ENCODE measurements around the gene IL20RA. TPM values are rescaled to one million over a fixed set of nuclear protein-coding genes. Genes with fewer than 3 reads are reported as not detected.
"Not testable (repeated sequence)": the region's sequence is repeated elsewhere in the genome, so short reads cannot be mapped to it uniquely, and the experiment has no call there.

Gene IL20RA
- total and polyA plus RNA-seq, 4 donors = 0.17 to 0.65 (median 0.25) TPM; not detected in 1

DNA sequence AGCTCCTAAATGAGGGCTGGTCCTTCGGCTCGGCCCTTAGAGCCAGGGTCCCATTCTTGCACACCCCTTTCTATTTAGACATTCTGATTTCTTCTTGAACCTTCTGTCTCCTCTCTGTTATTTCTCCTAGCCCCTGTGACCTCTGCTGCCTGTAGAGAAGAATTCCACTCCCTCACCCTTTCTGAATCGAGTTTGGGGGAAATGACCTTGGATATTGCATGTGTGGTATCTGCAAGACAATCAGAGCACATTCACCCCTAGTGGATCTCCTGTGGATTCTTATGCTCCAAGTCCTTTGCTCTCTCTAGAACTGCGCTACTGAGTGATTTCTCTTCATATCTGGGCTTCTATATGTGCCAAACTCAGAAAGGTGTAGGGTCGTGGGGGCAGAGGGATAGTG, 67.7 kb downstream of the IL20RA start:
- Histone ChIP-seq H3K4me1 (ENCODE audit: control insufficient read depth in 4 of 4, insufficient read depth in 4 of 4, low read length in 3 of 4) (no peaks in the 10 kb centered on the region), H3K4me3 (ENCODE audit: low read depth in 1 of 3, low read length in 3 of 3) (no peak overlapping the region), H3K9me3 (ENCODE audit: control insufficient read depth in 4 of 4, low read length in 3 of 4) (no peaks in the 10 kb centered on the region), H3K9ac (ENCODE audit: low read depth in 1 of 2, low read length in 2 of 2) (no peak overlapping the region), H3K36me3 (ENCODE audit: control insufficient read depth in 4 of 4, insufficient read depth in 3 of 4, low read depth in 1 of 4, low read length in 3 of 4) (no peaks in the 10 kb centered on the region), H3K27me3 (ENCODE audit: control insufficient read depth in 4 of 4, insufficient read depth in 4 of 4, low read length in 3 of 4) (peaks cover 0 to 9% (median 1%) of the 10 kb centered on the region in 4 donors), H3K27ac (ENCODE audit: low read depth in 1 of 2, low read length in 2 of 2) (no peak overlapping the region)
- DNase-seq (ENCODE audit: low spot score) = no peak
- no peak for TF ChIP-seq FOXA2 (IDR thresholded peaks at IDR 0.05)
- TF ChIP-seq HNF4A (conservative IDR thresholded peaks at IDR 0.05) = no peak
- no peak for TF ChIP-seq TAF1 (conservative IDR thresholded peaks at IDR 0.05)
- no peak for TF ChIP-seq NR2F2 (IDR thresholded peaks at IDR 0.05)
- TF ChIP-seq, protein P1, sequence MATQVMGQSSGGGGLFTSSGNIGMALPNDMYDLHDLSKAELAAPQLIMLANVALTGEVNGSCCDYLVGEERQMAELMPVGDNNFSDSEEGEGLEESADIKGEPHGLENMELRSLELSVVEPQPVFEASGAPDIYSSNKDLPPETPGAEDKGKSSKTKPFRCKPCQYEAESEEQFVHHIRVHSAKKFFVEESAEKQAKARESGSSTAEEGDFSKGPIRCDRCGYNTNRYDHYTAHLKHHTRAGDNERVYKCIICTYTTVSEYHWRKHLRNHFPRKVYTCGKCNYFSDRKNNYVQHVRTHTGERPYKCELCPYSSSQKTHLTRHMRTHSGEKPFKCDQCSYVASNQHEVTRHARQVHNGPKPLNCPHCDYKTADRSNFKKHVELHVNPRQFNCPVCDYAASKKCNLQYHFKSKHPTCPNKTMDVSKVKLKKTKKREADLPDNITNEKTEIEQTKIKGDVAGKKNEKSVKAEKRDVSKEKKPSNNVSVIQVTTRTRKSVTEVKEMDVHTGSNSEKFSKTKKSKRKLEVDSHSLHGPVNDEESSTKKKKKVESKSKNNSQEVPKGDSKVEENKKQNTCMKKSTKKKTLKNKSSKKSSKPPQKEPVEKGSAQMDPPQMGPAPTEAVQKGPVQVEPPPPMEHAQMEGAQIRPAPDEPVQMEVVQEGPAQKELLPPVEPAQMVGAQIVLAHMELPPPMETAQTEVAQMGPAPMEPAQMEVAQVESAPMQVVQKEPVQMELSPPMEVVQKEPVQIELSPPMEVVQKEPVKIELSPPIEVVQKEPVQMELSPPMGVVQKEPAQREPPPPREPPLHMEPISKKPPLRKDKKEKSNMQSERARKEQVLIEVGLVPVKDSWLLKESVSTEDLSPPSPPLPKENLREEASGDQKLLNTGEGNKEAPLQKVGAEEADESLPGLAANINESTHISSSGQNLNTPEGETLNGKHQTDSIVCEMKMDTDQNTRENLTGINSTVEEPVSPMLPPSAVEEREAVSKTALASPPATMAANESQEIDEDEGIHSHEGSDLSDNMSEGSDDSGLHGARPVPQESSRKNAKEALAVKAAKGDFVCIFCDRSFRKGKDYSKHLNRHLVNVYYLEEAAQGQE (IDR thresholded peaks at IDR 0.05) = no peak
- no peak for TF ChIP-seq SP1 (IDR thresholded peaks at IDR 0.05)
- TF ChIP-seq MAX (IDR thresholded peaks at IDR 0.05) = no peak
- TF ChIP-seq HNF4G (IDR thresholded peaks at IDR 0.05) = no peak
- WGBS = 77% methylated on average over 5 of the region's 5 CpGs

DNA sequence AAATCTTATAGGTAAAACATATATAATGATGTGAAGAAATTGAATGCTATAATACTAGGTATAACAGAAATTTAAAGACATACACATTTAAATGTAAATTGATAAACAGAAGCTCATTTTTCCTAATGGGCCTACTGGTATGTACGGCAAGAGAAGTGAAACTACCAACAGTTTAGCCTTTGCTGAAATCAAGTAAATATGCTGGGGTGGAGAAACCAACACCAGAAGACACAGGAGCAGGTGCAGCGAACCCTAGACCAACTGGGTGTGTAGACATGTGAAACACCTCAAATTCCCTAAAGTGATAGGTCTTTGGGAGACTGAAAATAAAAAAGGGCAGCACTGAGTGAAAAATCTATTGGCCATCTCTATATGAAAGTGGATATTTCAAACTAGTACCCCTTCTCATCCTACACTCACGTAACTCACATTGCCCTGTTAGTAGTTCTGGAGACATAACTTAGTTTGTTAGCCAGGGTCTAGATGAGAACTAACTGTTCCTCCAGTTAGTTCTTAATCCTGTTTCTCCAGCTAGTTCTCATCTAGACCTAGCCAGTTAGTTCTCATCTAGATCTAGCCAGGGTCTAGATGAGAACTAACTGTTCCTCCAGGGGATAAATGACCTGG, 69.6 kb downstream of the IL20RA start:
- TF ChIP-seq EGR1 (IDR thresholded peaks at IDR 0.05; ENCODE audit: low read depth in 2 of 2) = no peak
- TF ChIP-seq GABPA (IDR thresholded peaks at IDR 0.05 in 1 of 2, conservative IDR thresholded peaks at IDR 0.05 in 1 of 2) = no peak
- no peak for TF ChIP-seq SP1 (IDR thresholded peaks at IDR 0.05)
- TF ChIP-seq MAX (IDR thresholded peaks at IDR 0.05) = no peak
- no peak for DNase-seq (ENCODE audit: low spot score)
- Histone ChIP-seq H3K4me1 (ENCODE audit: control insufficient read depth in 4 of 4, insufficient read depth in 4 of 4, low read length in 3 of 4) (no peaks in the 10 kb centered on the region), H3K27ac (ENCODE audit: low read depth in 1 of 2, low read length in 2 of 2) (no peak overlapping the region), H3K36me3 (ENCODE audit: control insufficient read depth in 4 of 4, insufficient read depth in 3 of 4, low read depth in 1 of 4, low read length in 3 of 4) (no peaks in the 10 kb centered on the region), H3K4me3 (ENCODE audit: low read depth in 1 of 3, low read length in 3 of 3) (no peak overlapping the region), H3K9ac (ENCODE audit: low read depth in 1 of 2, low read length in 2 of 2) (no peak overlapping the region), H3K27me3 (ENCODE audit: control insufficient read depth in 4 of 4, insufficient read depth in 4 of 4, low read length in 3 of 4) (peaks cover 0 to 12% (median 1%) of the 10 kb centered on the region in 4 donors), H3K9me3 (ENCODE audit: control insufficient read depth in 4 of 4, low read length in 3 of 4) (no peaks in the 10 kb centered on the region)
- WGBS = 93% methylated on average over 3 of the region's 3 CpGs

DNA sequence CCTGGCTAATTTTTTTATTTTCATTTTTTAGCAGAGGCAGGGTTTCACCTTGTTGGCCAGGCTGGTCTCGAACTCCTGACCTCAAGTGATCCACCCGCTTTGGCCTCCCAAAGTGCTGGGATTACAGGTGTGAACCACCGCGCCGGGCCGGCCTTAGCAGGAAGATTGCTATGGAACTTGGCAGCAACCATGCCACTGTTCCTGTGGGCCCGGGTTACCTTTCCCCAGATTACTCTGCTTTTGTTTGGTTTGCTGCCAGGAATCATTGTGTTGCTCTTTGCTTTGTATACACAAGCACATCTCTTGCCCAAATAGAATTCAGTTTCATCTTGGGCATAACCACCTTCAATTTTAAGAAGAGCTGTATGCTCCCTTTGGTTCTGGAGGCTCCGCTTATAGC, 71.0 kb downstream of the IL20RA start:
- 58% methylated on average over 8 of the region's 8 CpGs for WGBS

More for the DNA sequence above, 71.0 kb downstream of the IL20RA start:
- not testable (repeated sequence) for H3K9me3 ChIP-seq (ENCODE audit: control insufficient read depth in 4 of 4, low read length in 3 of 4); H3K36me3 ChIP-seq (ENCODE audit: control insufficient read depth in 4 of 4, insufficient read depth in 3 of 4, low read depth in 1 of 4, low read length in 3 of 4); H3K4me1 ChIP-seq (ENCODE audit: control insufficient read depth in 4 of 4, insufficient read depth in 4 of 4, low read length in 3 of 4); H3K4me3 ChIP-seq (ENCODE audit: low read depth in 1 of 3, low read length in 3 of 3); DNase-seq (ENCODE audit: low spot score); H3K27ac ChIP-seq (ENCODE audit: low read depth in 1 of 2, low read length in 2 of 2); H3K9ac ChIP-seq (ENCODE audit: low read depth in 1 of 2, low read length in 2 of 2)
- H3K27me3 ChIP-seq (ENCODE audit: control insufficient read depth in 4 of 4, insufficient read depth in 4 of 4, low read length in 3 of 4) = peaks cover 0 to 12% (median 0%) of the 10 kb centered on the region in 4 donors
- TF ChIP-seq FOXA2 (IDR thresholded peaks at IDR 0.05) = peak; percentile 35
- TF ChIP-seq RXRA (IDR thresholded peaks at IDR 0.05) = peak in 1 of 2 donors; percentile 17
- TF ChIP-seq FOXA1 (IDR thresholded peaks at IDR 0.05) = peak; percentile 20

All from liver (tissue), 9 donors.